Fibroblast of lung (primary cell): ENCODE measurements around the gene DNAAF8. TPM values are rescaled to one million over a fixed set of nuclear protein-coding genes. Genes with fewer than 3 reads are reported as not detected.
A peak's percentile ranks its signal among the peaks of the same experiment; 100 is the strongest.

ENCODE experiments used
- DNase-seq, 2 donors: peaks; one replicate each; pipeline versions ENCODE4 v3.0.0 to v3.0.0-alpha.2; 2010; ENCODE audit warnings: low read depth in 2 of 2
- H2AFZ ChIP-seq: 2 replicates; pipeline ENCODE4 v1.5.1; 2012; ENCODE audit warnings: low read length, control low read depth, inconsistent platforms
- H3K27ac ChIP-seq: 2 replicates; pipeline ENCODE4 v1.5.1; 2011; ENCODE audit warnings: low read length, control low read depth; ENCODE audit not compliant: insufficient read depth
- H3K27me3 ChIP-seq: 2 replicates; pipeline ENCODE4 v1.5.1; 2011; ENCODE audit warnings: mild to moderate bottlenecking, low read length; ENCODE audit not compliant: control insufficient read depth, insufficient read depth
- H3K36me3 ChIP-seq: 2 replicates; pipeline ENCODE4 v1.5.1; 2011; ENCODE audit warnings: low read length; ENCODE audit not compliant: control insufficient read depth, insufficient read depth
- H3K4me1 ChIP-seq: 2 replicates; pipeline ENCODE4 v1.5.1; 2011; ENCODE audit warnings: low read length; ENCODE audit not compliant: control insufficient read depth, insufficient read depth; ENCODE audit errors: extremely low read depth
- H3K4me2 ChIP-seq: 2 replicates; pipeline ENCODE4 v1.5.1; 2011; ENCODE audit warnings: low read length, control low read depth; ENCODE audit not compliant: insufficient read depth; ENCODE audit errors: extremely low read depth
- H3K4me3 ChIP-seq, 4 experiments: fragments of 200-600 bp in 1 of 4; sonication (generic) in 1 of 4; replicated peaks in 1 of 4; 2 replicates each; pipeline ENCODE4 v1.5.1; 2011 to 2016; ENCODE audit warnings: low read length in 4 of 4, low read depth in 3 of 4, mild to moderate bottlenecking in 3 of 4, control low read depth in 2 of 4, inconsistent platforms in 1 of 4, mixed read lengths in 1 of 4; ENCODE audit not compliant: insufficient read depth in 1 of 4; ENCODE audit errors: control extremely low read depth in 1 of 4
- H3K79me2 ChIP-seq: 2 replicates; pipeline ENCODE4 v1.5.1; 2012; ENCODE audit warnings: mild to moderate bottlenecking, low read length, inconsistent platforms; ENCODE audit not compliant: control insufficient read depth, insufficient read depth
- H3K9ac ChIP-seq: 2 replicates; pipeline ENCODE4 v1.5.1; 2011; ENCODE audit warnings: mild to moderate bottlenecking, low read length, control low read depth; ENCODE audit not compliant: insufficient read depth
- H3K9me3 ChIP-seq: 2 replicates; pipeline ENCODE4 v1.5.1; 2012; ENCODE audit warnings: low read depth, low read length; ENCODE audit not compliant: control insufficient read depth, insufficient read depth
- H4K20me1 ChIP-seq: 2 replicates; pipeline ENCODE4 v1.5.1; 2011; ENCODE audit warnings: low read length; ENCODE audit not compliant: control insufficient read depth, insufficient read depth; ENCODE audit errors: extremely low read depth
- CTCF ChIP-seq, 2 donors: IDR thresholded peaks in 1 of 2; conservative IDR thresholded peaks in 1 of 2; 1 replicate in 1 of 2; 2 replicates in 1 of 2; pipeline ENCODE4 v1.5.1; 2011 to 2012; ENCODE audit warnings: low read length in 2 of 2, control low read depth in 1 of 2, inconsistent platforms in 1 of 2, low read depth in 1 of 2, mild to moderate bottlenecking in 1 of 2
- EZH2 ChIP-seq: IDR thresholded peaks from 2 replicates; pipeline ENCODE4 v1.5.1; 2012; ENCODE audit warnings: low read length, control low read depth, mild to moderate bottlenecking; ENCODE audit errors: missing control alignments
- polyA plus RNA-seq, 2 donors: library from polyadenylated mRNA; depleted of rRNA in 1 of 2; stranded (reverse) in 1 of 2; unstranded in 1 of 2; fragments of >200 nt; gene quantifications; 2 replicates each; pipeline ENCODE4 v1.2.1, GENCODE V29; 2011 to 2012; ENCODE audit warnings: missing spikeins in 1 of 2
- total RNA-seq: library from RNA; depleted of rRNA; stranded (reverse); fragments of >200 nt; gene quantifications from 2 replicates; pipeline ENCODE4 v1.2.1, GENCODE V29; 2014

The DNAAF8 gene
- total and polyA plus RNA-seq, 2 donors (not counting 1 experiment from before 2014, with no cell fraction given): 0.50 to 0.95 TPM

- Histone ChIP-seq H3K79me2 (peaks cover 4% of the 10 kb centered on the region), H3K36me3 (peaks cover 33% of the 10 kb centered on the region), H3K4me1 (peaks cover 7% of the 10 kb centered on the region), H3K9me3 (no peaks in the 10 kb centered on the region), H3K27ac (peak overlapping the region; percentile 20), H2AFZ (no peak overlapping the region), H3K4me3 (no peak overlapping the region), H3K9ac (no peak overlapping the region), H3K4me2 (no peak overlapping the region), H3K27me3 (no peaks in the 10 kb centered on the region), H4K20me1 (no peaks in the 10 kb centered on the region)
- DNase-seq: no peak
- TF ChIP-seq CTCF (conservative IDR thresholded peaks at IDR 0.05 in 1 of 2, IDR thresholded peaks at IDR 0.05 in 1 of 2; ENCODE audit: low read depth in 1 of 2, low read length in 2 of 2) (no peak), EZH2 (no peak)
These were observed 38.0 kb upstream of the DNAAF8 start for GRCh38 chr16:4696172-4696904.

DNA sequence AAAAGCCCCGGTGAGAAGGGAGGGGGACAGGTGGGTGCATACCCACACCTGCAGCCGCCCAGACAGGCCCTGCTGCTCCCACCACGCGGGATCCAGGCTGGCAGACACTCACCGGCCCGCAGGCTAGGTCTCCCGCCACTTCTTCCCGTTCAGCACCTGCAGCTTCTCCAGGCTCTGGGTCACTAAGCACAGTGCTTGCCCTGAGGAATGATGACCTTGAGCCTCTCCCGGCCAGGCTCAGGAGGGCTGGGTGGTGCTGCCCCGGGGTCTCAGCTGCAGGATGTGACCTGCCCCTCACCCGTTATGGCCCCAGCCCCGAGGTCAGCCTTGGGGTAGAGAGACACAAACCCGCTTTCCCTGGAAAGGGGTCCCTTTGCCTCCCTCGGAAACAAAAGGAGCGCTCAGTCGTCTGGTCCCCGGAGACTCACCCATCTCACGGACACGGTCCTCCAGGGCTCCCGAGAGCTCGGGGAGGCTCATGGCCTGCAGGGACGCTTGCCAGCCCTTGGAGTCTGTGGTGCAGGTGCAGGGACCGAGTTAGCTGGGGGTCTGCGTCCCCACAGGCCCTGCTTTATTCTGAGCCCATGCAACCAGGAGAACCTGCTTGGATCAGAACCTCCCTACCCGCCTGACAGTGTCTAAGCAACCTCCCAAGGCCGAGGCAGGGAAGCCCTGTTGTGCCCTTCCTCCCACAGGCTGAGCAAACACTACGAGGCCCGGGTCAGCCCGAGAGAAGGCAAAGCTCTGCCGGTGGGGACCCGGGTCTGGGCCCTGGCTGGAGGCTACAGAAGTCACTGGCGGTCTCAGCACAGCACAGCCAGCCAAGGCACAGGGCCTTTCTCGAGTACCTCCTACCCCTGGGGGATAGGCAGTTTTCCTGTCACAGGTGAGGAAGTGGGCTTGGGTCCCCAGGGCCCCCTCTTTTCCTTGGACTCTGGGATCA is 37.2 kb upstream of the DNAAF8 start:
- no peak for DNase-seq
- H2AFZ ChIP-seq: no peak overlapping the region
- H3K4me3 ChIP-seq: no peak overlapping the region
- peaks cover 7% of the 10 kb centered on the region for H3K4me1 ChIP-seq
- H3K9me3 ChIP-seq: no peaks in the 10 kb centered on the region
- peaks cover 39% of the 10 kb centered on the region for H3K36me3 ChIP-seq
- H3K9ac ChIP-seq: no peak overlapping the region
- no peaks in the 10 kb centered on the region for H4K20me1 ChIP-seq
- no peak overlapping the region for H3K4me2 ChIP-seq
- H3K27ac ChIP-seq: no peak overlapping the region
- peaks cover 4% of the 10 kb centered on the region for H3K79me2 ChIP-seq
- TF ChIP-seq CTCF (conservative IDR thresholded peaks at IDR 0.05 in 1 of 2, IDR thresholded peaks at IDR 0.05 in 1 of 2; ENCODE audit: low read depth in 1 of 2, low read length in 2 of 2): no peak
- no peak for TF ChIP-seq EZH2
- no peaks in the 10 kb centered on the region for H3K27me3 ChIP-seq

DNA sequence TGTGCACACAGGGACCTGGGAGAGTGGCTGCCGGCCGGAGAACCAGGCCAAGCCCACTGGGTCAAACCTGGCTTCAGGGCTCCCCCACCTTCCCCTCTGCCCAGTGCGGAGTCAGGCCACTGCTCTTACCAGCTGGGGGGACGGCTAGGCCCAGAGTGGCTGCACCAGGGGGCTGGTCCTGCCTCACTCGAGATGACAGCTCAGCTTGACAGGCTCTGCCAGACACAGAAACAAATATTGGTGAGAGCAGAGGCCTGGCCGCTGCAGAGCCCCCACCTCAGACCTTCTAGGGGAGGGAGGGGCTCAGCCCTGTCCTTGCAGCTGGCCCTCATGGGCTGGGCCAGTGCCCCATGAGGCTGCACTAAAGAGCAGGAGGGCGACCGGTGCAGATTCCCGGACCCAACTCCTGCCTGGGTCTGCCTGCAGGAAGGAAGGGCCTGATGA is 36.5 kb upstream of the DNAAF8 start:
- Histone ChIP-seq H3K27ac (no peak overlapping the region), H3K4me3 (no peak overlapping the region), H3K79me2 (peaks cover 4% of the 10 kb centered on the region), H4K20me1 (no peaks in the 10 kb centered on the region), H3K27me3 (no peaks in the 10 kb centered on the region), H3K4me1 (peaks cover 7% of the 10 kb centered on the region), H3K4me2 (no peak overlapping the region), H3K9me3 (no peaks in the 10 kb centered on the region), H2AFZ (no peak overlapping the region), H3K36me3 (peaks cover 40% of the 10 kb centered on the region), H3K9ac (no peak overlapping the region)
- TF ChIP-seq EZH2 (no peak), CTCF (conservative IDR thresholded peaks at IDR 0.05 in 1 of 2, IDR thresholded peaks at IDR 0.05 in 1 of 2; ENCODE audit: low read depth in 1 of 2, low read length in 2 of 2) (no peak)
- DNase-seq: no peak
